CD8-positive, alpha-beta memory T cell (primary cell): Measurements from ENCODE around the gene SLC22A2. TPM values are rescaled to one million over a fixed set of nuclear protein-coding genes. Genes with fewer than 3 reads are reported as not detected.

Experiments
- CTCF ChIA-PET: fragments of 350-600 bp; sonication (Branson Sonifier 250); formaldehyde crosslinking; loops from one replicate; lab custom pipeline; 2021; ENCODE audit warnings: antibody characterized with exemption; lab: Charles Lee
- POLR2A ChIA-PET: fragments of 350-600 bp; sonication (Branson Sonifier 250); formaldehyde crosslinking; loops from one replicate; lab custom pipeline; 2021; ENCODE audit warnings: antibody characterized with exemption; lab: Charles Lee
- DNase-seq, 5 donors: peaks; one replicate each; pipeline versions ENCODE4 v3.0.0 to v3.0.0-alpha.2; 2020 to 2022; ENCODE audit warnings: mixed read lengths in 1 of 5
- H3K27ac ChIP-seq: one replicate; pipeline ENCODE4 v1.7.0; 2013; ENCODE audit warnings: low read depth, mild to moderate bottlenecking, low read length, moderate library complexity
- H3K27me3 ChIP-seq: 2 replicates; pipeline ENCODE4 v1.7.0; 2013; ENCODE audit warnings: low read length, mild to moderate bottlenecking; ENCODE audit not compliant: insufficient read depth, poor library complexity, severe bottlenecking
- H3K36me3 ChIP-seq: 2 replicates; pipeline ENCODE4 v1.7.0; 2013; ENCODE audit warnings: mild to moderate bottlenecking, low read length, moderate library complexity; ENCODE audit not compliant: insufficient read depth
- H3K4me1 ChIP-seq: 2 replicates; pipeline ENCODE4 v1.7.0; 2013; ENCODE audit warnings: mild to moderate bottlenecking, low read length, moderate library complexity; ENCODE audit not compliant: insufficient read depth
- H3K4me3 ChIP-seq: 2 replicates; pipeline ENCODE4 v1.7.0; 2013; ENCODE audit warnings: mild to moderate bottlenecking, low read length
- H3K9me3 ChIP-seq: 2 replicates; pipeline ENCODE4 v1.7.0; 2013; ENCODE audit warnings: mild to moderate bottlenecking, low read length
- H3K27ac Mint-ChIP-seq, 8 donors: one replicate each; pipeline ENCODE4 v1.8.0; 2020 to 2021; ENCODE audit warnings: mixed read lengths in 8 of 8, mild to moderate bottlenecking in 6 of 8, inconsistent platforms in 3 of 8, moderate library complexity in 3 of 8
- H3K27me3 Mint-ChIP-seq, 2 donors: one replicate each; pipeline ENCODE4 v1.8.0; 2020 to 2021; ENCODE audit warnings: mixed read lengths in 2 of 2, mild to moderate bottlenecking in 1 of 2, moderate library complexity in 1 of 2
- H3K36me3 Mint-ChIP-seq, 3 donors: one replicate each; pipeline ENCODE4 v1.8.0; 2020 to 2021; ENCODE audit warnings: mixed read lengths in 3 of 3, inconsistent platforms in 1 of 3, mild to moderate bottlenecking in 1 of 3
- H3K4me1 Mint-ChIP-seq, 3 donors: one replicate each; pipeline ENCODE4 v1.8.0; 2020 to 2021; ENCODE audit warnings: mixed read lengths in 3 of 3, inconsistent platforms in 1 of 3, mild to moderate bottlenecking in 1 of 3
- H3K4me3 Mint-ChIP-seq, 7 donors: one replicate each; pipeline ENCODE4 v1.8.0; 2020 to 2021; ENCODE audit warnings: mixed read lengths in 7 of 7, mild to moderate bottlenecking in 6 of 7, moderate library complexity in 4 of 7, inconsistent platforms in 2 of 7
- H3K9me3 Mint-ChIP-seq, 5 donors: one replicate each; pipeline ENCODE4 v1.8.0; 2020 to 2022; ENCODE audit warnings: mixed read lengths in 5 of 5, mild to moderate bottlenecking in 3 of 5, moderate library complexity in 2 of 5, inconsistent platforms in 1 of 5
- polyA plus RNA-seq: library from polyadenylated mRNA; unstranded; fragments of 300-500 nt; fragmentation: Illumina TruSeq; gene quantifications from one replicate; pipeline ENCODE4 v1.2.3, GENCODE V29; 2021
- total RNA-seq, 2 experiments: library from RNA; stranded (reverse); gene quantifications; one replicate each; pipeline ENCODE4 v1.2.3, GENCODE V29; 2021

SLC22A2 gene
- total and polyA plus RNA-seq, 3 experiments from 2014 or later, result not detected

DNA sequence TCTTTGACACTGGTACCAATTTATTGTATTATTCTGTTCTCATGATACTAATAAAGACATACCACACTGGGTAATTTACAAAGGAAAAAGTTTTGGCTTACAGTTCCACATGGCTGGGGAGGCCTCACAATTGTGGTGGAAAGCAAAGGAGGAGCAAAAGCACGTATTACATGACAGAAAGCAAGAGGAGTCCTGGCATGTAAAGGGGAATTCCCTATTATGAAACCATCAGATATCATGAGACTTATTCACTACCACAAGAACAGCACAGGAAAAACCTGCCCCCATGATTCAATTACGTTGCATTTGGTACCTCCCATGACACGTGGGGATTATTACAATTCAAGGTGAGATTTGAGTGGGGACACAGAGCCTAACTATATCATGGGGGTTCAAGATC is 43.4 kb downstream of the SLC22A2 start:
- Mint-ChIP-seq H3K36me3 (peaks cover 0 to 1% (median 0%) of the 10 kb centered on the region in 3 donors), H3K27ac (no peak overlapping the region), H3K27me3 (peaks cover 41 to 71% of the 10 kb centered on the region in 2 donors), H3K9me3 (peaks cover 0 to 12% (median 11%) of the 10 kb centered on the region in 5 donors), H3K4me3 (no peak overlapping the region), H3K4me1 (no peaks in the 10 kb centered on the region)
- Histone ChIP-seq H3K27me3 (no peaks in the 10 kb centered on the region), H3K27ac (no peak overlapping the region), H3K36me3 (no peaks in the 10 kb centered on the region), H3K4me3 (no peak overlapping the region), H3K9me3 (no peaks in the 10 kb centered on the region), H3K4me1 (no peaks in the 10 kb centered on the region)
- DNase-seq, result no peak
- CTCF ChIA-PET, result no interaction called here
- POLR2A ChIA-PET, result no interaction called here

DNA sequence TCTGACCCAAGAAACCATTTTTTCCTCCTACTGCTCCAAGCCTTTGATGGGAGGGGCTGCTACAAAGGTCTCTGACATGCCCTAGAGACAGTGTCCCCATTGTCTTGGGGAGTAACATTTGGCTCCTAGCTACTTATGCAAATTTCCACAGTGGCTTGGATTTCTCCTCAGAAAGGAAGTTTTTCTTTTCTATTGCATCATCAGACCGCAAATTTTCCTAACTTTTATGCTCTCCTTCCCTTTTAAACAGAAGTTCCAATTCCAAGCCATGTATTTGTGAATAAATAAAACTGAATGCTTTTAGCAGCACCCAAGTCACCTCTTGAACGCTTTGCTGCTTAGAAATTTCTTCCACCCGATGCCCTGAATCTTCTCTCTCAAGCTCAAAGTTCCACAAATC is 51.0 kb downstream of the SLC22A2 start:
- Histone ChIP-seq H3K27ac (no peak overlapping the region), H3K4me1 (no peaks in the 10 kb centered on the region), H3K9me3 (no peaks in the 10 kb centered on the region), H3K4me3 (no peak overlapping the region), H3K36me3 (no peaks in the 10 kb centered on the region), H3K27me3 (no peaks in the 10 kb centered on the region)
- DNase-seq, result no peak
- ChIA-PET POLR2A (no interaction called here), CTCF (no interaction called here)
- H3K9me3 Mint-ChIP-seq, result peaks cover 9 to 21% (median 19%) of the 10 kb centered on the region in 5 donors
- H3K4me3 Mint-ChIP-seq, result no peak overlapping the region
- H3K27ac Mint-ChIP-seq, result no peak overlapping the region
- no peaks in the 10 kb centered on the region for H3K4me1 Mint-ChIP-seq
- peaks cover 20 to 40% of the 10 kb centered on the region in 2 donors for H3K27me3 Mint-ChIP-seq
- peaks cover 0 to 10% (median 0%) of the 10 kb centered on the region in 3 donors for H3K36me3 Mint-ChIP-seq

DNA sequence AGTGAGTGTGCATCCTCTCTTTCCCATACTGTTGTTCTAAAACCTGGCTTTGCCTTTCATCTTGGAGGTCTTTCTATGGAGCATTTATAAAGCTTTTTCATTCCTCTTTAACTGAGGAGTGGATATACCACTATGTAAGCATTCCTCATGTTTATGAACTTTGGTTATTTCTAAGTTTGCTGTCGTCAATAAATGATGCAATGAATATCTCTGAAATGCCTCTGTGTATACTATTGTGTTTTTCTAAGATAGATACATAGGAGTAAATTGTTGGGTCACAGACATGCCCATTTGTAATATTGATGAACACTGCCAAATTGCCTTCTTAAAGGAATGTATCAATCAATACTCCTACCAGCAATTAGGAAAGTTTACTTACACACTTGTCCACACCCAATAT is 53.9 kb downstream of the SLC22A2 start:
- Histone ChIP-seq H3K27ac (no peak overlapping the region), H3K36me3 (no peaks in the 10 kb centered on the region), H3K4me1 (no peaks in the 10 kb centered on the region), H3K9me3 (no peaks in the 10 kb centered on the region), H3K4me3 (no peak overlapping the region), H3K27me3 (no peaks in the 10 kb centered on the region)
- Mint-ChIP-seq H3K4me3 (no peak overlapping the region), H3K27ac (no peak overlapping the region), H3K9me3 (peaks cover 9 to 14% (median 12%) of the 10 kb centered on the region in 5 donors), H3K4me1 (no peaks in the 10 kb centered on the region), H3K27me3 (peaks cover 5 to 27% of the 10 kb centered on the region in 2 donors), H3K36me3 (peaks cover 0 to 10% (median 0%) of the 10 kb centered on the region in 3 donors)
- no peak for DNase-seq
- CTCF ChIA-PET, result interaction anchor here (0.7 kb wide), 1 partner anchor 194 kb away, joined by 3 read pairs; no protein-coding TSS in a partner anchor
- POLR2A ChIA-PET, result no interaction called here

DNA sequence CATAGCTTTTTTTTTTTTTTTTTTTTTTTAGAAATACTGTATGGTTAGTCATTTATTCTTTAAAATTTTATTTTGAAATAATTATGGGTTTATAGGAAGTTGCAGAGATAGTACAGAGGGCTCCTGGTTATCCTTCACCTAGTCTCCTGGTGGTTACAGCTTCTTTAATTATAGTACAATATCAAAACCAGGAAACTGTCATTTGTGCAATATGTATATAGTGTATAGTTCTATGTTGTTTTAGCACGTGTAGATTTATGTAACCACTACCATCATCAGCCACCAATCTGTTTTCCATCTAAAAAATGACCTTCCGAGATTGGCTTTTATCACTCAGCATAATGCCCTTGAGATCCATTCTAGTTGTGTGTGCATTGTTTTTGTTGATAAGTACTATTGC is 54.7 kb downstream of the SLC22A2 start:
- Histone ChIP-seq H3K27ac (no peak overlapping the region), H3K4me1 (no peaks in the 10 kb centered on the region), H3K4me3 (no peak overlapping the region), H3K9me3 (no peaks in the 10 kb centered on the region), H3K36me3 (no peaks in the 10 kb centered on the region), H3K27me3 (no peaks in the 10 kb centered on the region)
- peaks cover 5 to 27% of the 10 kb centered on the region in 2 donors for H3K27me3 Mint-ChIP-seq
- peaks cover 0 to 10% (median 0%) of the 10 kb centered on the region in 3 donors for H3K36me3 Mint-ChIP-seq
- H3K27ac Mint-ChIP-seq, result no peak overlapping the region
- H3K9me3 Mint-ChIP-seq, result peaks cover 9 to 12% (median 11%) of the 10 kb centered on the region in 5 donors
- ChIA-PET CTCF (no interaction called here), POLR2A (no interaction called here)
- no peak for DNase-seq
- H3K4me3 Mint-ChIP-seq, result no peak overlapping the region
- no peaks in the 10 kb centered on the region for H3K4me1 Mint-ChIP-seq

DNA sequence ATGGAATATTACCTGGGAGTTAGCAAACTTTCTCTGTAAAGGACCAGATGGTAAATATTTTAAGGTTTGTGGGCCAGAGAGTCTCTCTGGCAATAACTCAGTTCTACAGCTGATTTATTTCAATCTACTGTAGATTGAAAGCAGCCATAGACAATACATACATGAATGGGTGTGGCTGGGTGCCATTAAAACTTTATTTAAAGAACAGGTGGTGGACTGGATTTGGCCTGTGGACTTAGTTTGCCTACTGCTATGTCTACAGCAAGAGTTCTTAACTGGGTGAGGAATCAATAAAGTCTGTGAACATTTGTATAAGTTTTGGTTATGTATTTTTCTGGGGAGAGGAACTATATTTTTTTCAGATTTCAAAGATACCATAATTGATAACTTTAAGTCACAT is 55.1 kb downstream of the SLC22A2 start:
- Histone ChIP-seq H3K27me3 (no peaks in the 10 kb centered on the region), H3K27ac (no peak overlapping the region), H3K9me3 (no peaks in the 10 kb centered on the region), H3K36me3 (no peaks in the 10 kb centered on the region), H3K4me1 (no peaks in the 10 kb centered on the region), H3K4me3 (no peak overlapping the region)
- ChIA-PET POLR2A (no interaction called here), CTCF (no interaction called here)
- Mint-ChIP-seq H3K27ac (no peak overlapping the region), H3K36me3 (peaks cover 0 to 10% (median 0%) of the 10 kb centered on the region in 3 donors), H3K4me1 (no peaks in the 10 kb centered on the region), H3K27me3 (peaks cover 5 to 27% of the 10 kb centered on the region in 2 donors), H3K4me3 (no peak overlapping the region), H3K9me3 (peaks cover 7 to 11% (median 8%) of the 10 kb centered on the region in 5 donors)
- DNase-seq, result no peak

DNA sequence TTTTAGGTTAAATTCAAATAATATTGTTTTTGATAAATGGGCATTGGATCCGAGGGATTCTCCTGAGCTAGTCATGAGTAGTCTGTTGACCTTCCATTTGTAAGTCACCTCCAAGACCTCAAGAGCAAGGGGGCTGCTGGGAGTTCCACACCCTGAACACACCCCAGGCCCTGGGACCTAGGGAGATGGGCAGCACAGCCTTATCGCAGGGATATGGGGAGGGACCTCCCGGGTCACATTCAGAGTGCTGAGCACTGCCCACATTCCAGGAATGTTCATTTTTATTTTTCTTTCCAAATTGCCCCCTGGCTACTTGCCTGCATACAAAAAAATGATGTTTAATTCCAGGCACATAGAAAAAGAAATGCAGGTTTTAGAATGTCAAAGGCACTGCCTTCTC is 55.5 kb downstream of the SLC22A2 start:
- Mint-ChIP-seq H3K9me3 (peaks cover 4 to 10% (median 6%) of the 10 kb centered on the region in 5 donors), H3K36me3 (peaks cover 0 to 10% (median 0%) of the 10 kb centered on the region in 3 donors), H3K27ac (no peak overlapping the region), H3K27me3 (peaks cover 5 to 25% of the 10 kb centered on the region in 2 donors), H3K4me3 (no peak overlapping the region), H3K4me1 (no peaks in the 10 kb centered on the region)
- H3K27me3 ChIP-seq, result no peaks in the 10 kb centered on the region
- no peaks in the 10 kb centered on the region for H3K36me3 ChIP-seq
- DNase-seq, result no peak
- ChIA-PET CTCF (no interaction called here), POLR2A (no interaction called here)
- H3K4me1 ChIP-seq, result no peaks in the 10 kb centered on the region
- H3K27ac ChIP-seq, result no peak overlapping the region
- no peak overlapping the region for H3K4me3 ChIP-seq
- no peaks in the 10 kb centered on the region for H3K9me3 ChIP-seq

DNA sequence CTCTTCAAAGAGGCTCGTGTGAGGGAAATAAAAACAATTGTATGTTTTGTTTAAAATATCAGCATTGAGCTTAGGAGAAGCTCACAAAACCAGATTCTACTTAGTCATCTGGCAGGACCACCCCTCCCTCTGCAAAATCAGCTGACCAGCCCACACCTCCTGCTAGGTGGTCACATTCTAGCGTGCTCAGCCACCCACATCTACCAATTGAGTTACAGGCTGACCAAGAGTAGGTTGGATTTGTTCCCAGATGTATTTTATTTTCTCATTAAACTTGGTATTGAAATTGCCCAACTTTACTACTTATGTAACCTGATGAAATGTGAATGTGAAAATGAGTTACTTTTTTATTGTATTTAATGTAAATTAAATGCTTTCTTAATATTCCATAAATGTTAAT is 56.2 kb downstream of the SLC22A2 start:
- Mint-ChIP-seq H3K36me3 (peaks cover 0 to 6% (median 0%) of the 10 kb centered on the region in 3 donors), H3K27ac (no peak overlapping the region), H3K4me1 (no peaks in the 10 kb centered on the region), H3K27me3 (peaks cover 6 to 21% of the 10 kb centered on the region in 2 donors), H3K9me3 (peaks cover 0 to 9% (median 2%) of the 10 kb centered on the region in 5 donors), H3K4me3 (no peak overlapping the region)
- H3K27me3 ChIP-seq, result no peaks in the 10 kb centered on the region
- no peak overlapping the region for H3K4me3 ChIP-seq
- no peaks in the 10 kb centered on the region for H3K36me3 ChIP-seq
- H3K4me1 ChIP-seq, result no peaks in the 10 kb centered on the region
- ChIA-PET POLR2A (no interaction called here), CTCF (no interaction called here)
- H3K27ac ChIP-seq, result no peak overlapping the region
- H3K9me3 ChIP-seq, result no peaks in the 10 kb centered on the region
- DNase-seq, result no peak

DNA sequence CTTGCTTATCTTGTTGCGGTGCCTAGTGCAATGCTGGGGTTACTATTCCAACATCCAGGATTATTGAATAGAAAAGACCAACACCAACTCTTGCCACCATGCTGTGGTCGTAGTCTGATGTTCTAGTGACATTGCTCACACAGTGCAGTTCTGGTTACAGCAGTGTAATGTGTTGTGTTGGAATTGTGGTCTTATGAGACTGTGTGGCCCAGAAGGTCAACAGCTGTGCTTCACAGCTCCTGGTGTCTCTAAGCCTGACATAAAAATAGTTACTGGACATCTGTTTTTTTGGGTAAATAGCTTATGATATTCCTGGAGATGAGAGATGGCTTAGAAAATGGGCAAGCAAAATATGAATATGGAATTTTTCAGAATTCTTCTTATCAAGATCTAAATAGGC is 57.6 kb downstream of the SLC22A2 start:
- Mint-ChIP-seq H3K4me1 (no peaks in the 10 kb centered on the region), H3K4me3 (no peak overlapping the region), H3K9me3 (peaks cover 0 to 15% (median 7%) of the 10 kb centered on the region in 5 donors), H3K27me3 (peaks cover 9 to 16% of the 10 kb centered on the region in 2 donors), H3K27ac (no peak overlapping the region), H3K36me3 (no peaks in the 10 kb centered on the region)
- H3K9me3 ChIP-seq, result no peaks in the 10 kb centered on the region
- H3K4me3 ChIP-seq, result no peak overlapping the region
- no peaks in the 10 kb centered on the region for H3K4me1 ChIP-seq
- DNase-seq, result no peak
- H3K36me3 ChIP-seq, result no peaks in the 10 kb centered on the region
- ChIA-PET CTCF (no interaction called here), POLR2A (no interaction called here)
- no peak overlapping the region for H3K27ac ChIP-seq
- H3K27me3 ChIP-seq, result no peaks in the 10 kb centered on the region
